NB4 (cell line): ENCODE data around the gene PPP1R15A.

Experiments used
- CTCF ChIP-seq: IDR thresholded peaks from one replicate; pipeline ENCODE4 v1.5.1; 2012; ENCODE audit warnings: low read depth, low read length
- MAX ChIP-seq: IDR thresholded peaks from 2 replicates; pipeline ENCODE4 v1.6.1; 2011; ENCODE audit warnings: low read depth, low read length
- POLR2A ChIP-seq: IDR thresholded peaks from 2 replicates; pipeline ENCODE4 v1.6.1; 2011; ENCODE audit warnings: mild to moderate bottlenecking; ENCODE audit not compliant: insufficient read length; ENCODE audit errors: extremely low read depth

GRCh38 chr19:48853483-48853882, 18.7 kb upstream of the PPP1R15A start:
- TF ChIP-seq CTCF (no peak), POLR2A (no peak), MAX (no peak)
